NB4 (cell line): Measurements from ENCODE around the gene ABCC3.

Experiments
- DNase-seq: peaks from one replicate; pipeline ENCODE4 v3.0.0; 2010; ENCODE audit warnings: low read depth
- H3K4me3 ChIP-seq: one replicate; pipeline ENCODE4 v1.5.1; 2011; ENCODE audit warnings: mild to moderate bottlenecking, low read depth, low read length, moderate library complexity
- MAX ChIP-seq: IDR thresholded peaks from 2 replicates; pipeline ENCODE4 v1.6.1; 2011; ENCODE audit warnings: low read depth, low read length
- MYC ChIP-seq: IDR thresholded peaks from 2 replicates; pipeline ENCODE4 v1.6.1; 2011; ENCODE audit warnings: low read depth, low read length
- POLR2A ChIP-seq: IDR thresholded peaks from 2 replicates; pipeline ENCODE4 v1.6.1; 2011; ENCODE audit warnings: mild to moderate bottlenecking; ENCODE audit not compliant: insufficient read length; ENCODE audit errors: extremely low read depth
- TF ChIP-seq, protein P1 (sequence below): IDR thresholded peaks from one replicate; pipeline ENCODE4 v1.5.1; 2012; ENCODE audit warnings: low read depth, low read length

The ABCC3 gene

GRCh38 chr17:50636804-50637195, 2.1 kb downstream of the ABCC3 start:
- H3K4me3 ChIP-seq: no peak overlapping the region
- DNase-seq: no peak
- TF ChIP-seq MAX (no peak), MYC (no peak), POLR2A (no peak)
- TF ChIP-seq, protein P1, sequence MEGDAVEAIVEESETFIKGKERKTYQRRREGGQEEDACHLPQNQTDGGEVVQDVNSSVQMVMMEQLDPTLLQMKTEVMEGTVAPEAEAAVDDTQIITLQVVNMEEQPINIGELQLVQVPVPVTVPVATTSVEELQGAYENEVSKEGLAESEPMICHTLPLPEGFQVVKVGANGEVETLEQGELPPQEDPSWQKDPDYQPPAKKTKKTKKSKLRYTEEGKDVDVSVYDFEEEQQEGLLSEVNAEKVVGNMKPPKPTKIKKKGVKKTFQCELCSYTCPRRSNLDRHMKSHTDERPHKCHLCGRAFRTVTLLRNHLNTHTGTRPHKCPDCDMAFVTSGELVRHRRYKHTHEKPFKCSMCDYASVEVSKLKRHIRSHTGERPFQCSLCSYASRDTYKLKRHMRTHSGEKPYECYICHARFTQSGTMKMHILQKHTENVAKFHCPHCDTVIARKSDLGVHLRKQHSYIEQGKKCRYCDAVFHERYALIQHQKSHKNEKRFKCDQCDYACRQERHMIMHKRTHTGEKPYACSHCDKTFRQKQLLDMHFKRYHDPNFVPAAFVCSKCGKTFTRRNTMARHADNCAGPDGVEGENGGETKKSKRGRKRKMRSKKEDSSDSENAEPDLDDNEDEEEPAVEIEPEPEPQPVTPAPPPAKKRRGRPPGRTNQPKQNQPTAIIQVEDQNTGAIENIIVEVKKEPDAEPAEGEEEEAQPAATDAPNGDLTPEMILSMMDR: no peak

- DNase-seq: no peak
- no peak overlapping the region for H3K4me3 ChIP-seq
- no peak for TF ChIP-seq MAX
These were observed 3.3 kb downstream of the ABCC3 start for GRCh38 chr17:50637829-50638605.

DNA sequence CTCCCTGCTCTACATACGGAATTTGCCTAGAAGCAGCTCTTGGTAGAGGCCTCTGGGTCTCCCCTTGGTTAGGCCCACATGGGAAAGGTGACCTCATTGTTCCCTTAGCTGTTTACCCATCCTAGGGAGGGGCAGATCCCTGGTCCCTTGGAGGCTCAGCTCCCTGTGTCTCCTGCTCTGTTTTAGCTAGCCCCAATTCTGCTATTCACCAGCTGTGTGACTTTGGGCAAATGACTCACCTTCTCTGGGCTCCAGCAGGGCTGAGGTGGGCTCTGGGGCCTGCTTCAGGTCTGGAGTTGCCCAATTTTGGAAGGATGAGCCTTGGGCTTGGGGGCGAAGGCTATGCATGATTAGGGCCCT, 3.9 kb downstream of the ABCC3 start:
- no peak for DNase-seq
- TF ChIP-seq MYC (no peak), MAX (no peak), POLR2A (no peak)
- TF ChIP-seq, protein P1: no peak
- no peak overlapping the region for H3K4me3 ChIP-seq

DNA sequence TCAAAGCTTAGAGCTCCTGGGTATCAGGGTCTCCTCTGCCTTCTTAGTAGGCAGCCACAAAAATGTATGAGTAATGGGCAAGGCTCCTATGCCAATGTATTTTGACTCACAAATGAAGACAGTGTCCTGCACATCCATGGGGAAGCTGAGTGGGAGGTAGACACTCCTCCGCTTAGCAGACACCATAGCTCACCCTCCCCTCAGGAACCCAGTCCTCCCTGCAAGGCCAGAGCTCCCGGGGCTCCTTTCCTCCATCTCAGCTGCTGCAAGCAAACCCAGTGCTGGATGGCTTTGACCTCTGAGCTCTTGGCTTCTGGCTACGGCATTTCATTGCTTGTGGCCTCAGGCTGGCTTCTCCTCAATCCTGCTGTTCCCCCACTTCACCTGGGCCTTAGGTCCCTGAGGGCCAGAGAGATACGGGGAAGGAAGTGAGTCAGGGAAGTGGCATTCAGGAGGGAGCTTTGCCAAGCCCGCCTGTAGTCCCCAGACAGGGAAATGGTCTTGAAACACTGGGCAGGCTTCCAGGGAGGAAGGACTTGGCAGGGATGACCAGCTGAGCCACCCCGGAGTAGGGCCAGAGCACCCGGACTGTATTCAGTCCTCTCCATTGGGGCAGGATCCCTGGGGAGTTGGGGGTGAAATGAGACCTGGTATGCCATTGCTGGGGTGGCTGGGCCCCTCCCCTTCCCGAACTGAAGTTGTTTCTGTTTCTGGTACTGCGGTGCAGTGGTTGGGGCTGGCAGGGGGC, 4.5 kb downstream of the ABCC3 start:
- peak; percentile 33 for DNase-seq
- no peak overlapping the region for H3K4me3 ChIP-seq
- TF ChIP-seq MAX (no peak), POLR2A (no peak)

GRCh38 chr17:50640686-50641351, 6.1 kb downstream of the ABCC3 start:
- DNase-seq: peak; percentile 39
- no peak overlapping the region for H3K4me3 ChIP-seq
- TF ChIP-seq, protein P1: no peak
- no peak for TF ChIP-seq MAX
- no peak for TF ChIP-seq MYC
- TF ChIP-seq POLR2A: no peak

GRCh38 chr17:50641357-50641756, 6.7 kb downstream of the ABCC3 start:
- no peak for DNase-seq
- TF ChIP-seq MYC: no peak
- TF ChIP-seq POLR2A: no peak
- TF ChIP-seq, protein P1: no peak
- no peak for TF ChIP-seq MAX
- no peak overlapping the region for H3K4me3 ChIP-seq
